Sigmoid colon (tissue), 4 donors: Measurements from ENCODE around the gene WDR91.

Source experiments
- CTCF ChIP-seq, 4 experiments: fragments of 450-650 bp in 3 of 4; fragments of 200-600 bp in 1 of 4; IDR thresholded peaks; one replicate each; pipeline ENCODE4 v1.5.1; 2016 to 2019; ENCODE audit warnings: antibody characterized with exemption in 4 of 4, mild to moderate bottlenecking in 3 of 4, moderate library complexity in 2 of 4
- EP300 ChIP-seq, 4 donors: sonication (generic); formaldehyde crosslinking; IDR thresholded peaks; one replicate each; pipeline ENCODE4 v1.6.1; 2017; ENCODE audit warnings: antibody characterized with exemption in 4 of 4
- POLR2A ChIP-seq, 2 donors: fragments of 450-650 bp; IDR thresholded peaks; one replicate each; pipeline ENCODE4 v1.6.1; 2016; ENCODE audit warnings: antibody characterized with exemption in 2 of 2, mild to moderate bottlenecking in 2 of 2, moderate library complexity in 2 of 2
- POLR2AphosphoS5 ChIP-seq, 4 donors: sonication (generic); formaldehyde crosslinking; IDR thresholded peaks; one replicate each; pipeline ENCODE4 v1.6.1; 2017; ENCODE audit warnings: antibody characterized with exemption in 4 of 4

GRCh38 chr7:135204876-135205275 is 6.5 kb downstream of the WDR91 start:
- TF ChIP-seq CTCF (IDR thresholded peaks at IDR 0.05) (no peak), POLR2A (IDR thresholded peaks at IDR 0.05) (no peak), EP300 (IDR thresholded peaks at IDR 0.05) (no peak), POLR2AphosphoS5 (IDR thresholded peaks at IDR 0.05) (no peak)
